Erythroblast (primary cell): ENCODE data around the gene AFDN.

Source experiments
- GATA1 ChIP-seq: IDR thresholded peaks from 2 replicates; pipeline ENCODE4 v1.6.1; 2011; ENCODE audit warnings: low read depth, mild to moderate bottlenecking, control low read depth, low read length, moderate library complexity
- POLR2A ChIP-seq: IDR thresholded peaks from 2 replicates; pipeline ENCODE4 v1.6.1; 2011; ENCODE audit warnings: mild to moderate bottlenecking, low read length

- TF ChIP-seq POLR2A (no peak), GATA1 (no peak)
These were observed 174.3 kb downstream of the AFDN start for GRCh38 chr6:168001029-168001332.
